ENCODE measurements around the gene EPB41L1. TPM values are rescaled to one million over a fixed set of nuclear protein-coding genes. Genes with fewer than 3 reads are reported as not detected.

Gene EPB41L1
- total RNA-seq, 4 donors from 2014 or later, result 27.7 to 53.8 (median 34.4) TPM

DNA sequence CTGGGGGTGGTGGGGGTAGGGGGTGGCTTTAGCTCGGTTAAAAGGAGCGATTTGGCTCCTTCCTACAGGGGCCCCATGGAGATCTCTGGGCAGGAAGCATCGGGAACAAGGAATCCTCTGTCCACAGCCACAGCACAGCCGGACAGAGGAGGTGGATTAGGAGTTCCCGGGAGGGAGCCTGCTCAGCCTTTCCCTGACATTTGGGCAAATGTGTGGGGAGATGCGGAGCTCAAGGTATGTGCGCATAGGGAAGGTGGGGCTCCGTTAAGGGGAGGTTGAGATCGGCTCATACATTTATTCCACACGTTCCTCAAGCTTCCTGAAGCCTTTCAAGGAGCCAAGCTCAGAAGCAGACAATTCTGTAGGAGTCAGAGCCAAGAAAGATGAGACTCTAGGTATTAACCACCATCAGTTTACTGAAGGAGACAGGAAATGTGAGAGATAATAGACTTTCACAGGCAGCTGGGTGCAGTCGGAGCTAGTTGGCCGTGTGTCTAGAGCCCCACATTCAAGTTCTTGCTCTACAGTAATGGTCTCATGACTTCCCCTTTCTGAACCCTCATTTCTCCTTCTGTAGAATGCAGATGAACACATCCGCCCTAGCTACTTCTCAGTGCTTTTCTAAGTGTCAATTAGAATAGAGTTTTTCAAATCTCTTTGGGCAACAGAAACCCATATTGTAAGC, 40.8 kb upstream of the EPB41L1 start:
- DNase-seq (ENCODE audit: extremely low spot score), result no peak
- no peak overlapping the region for H3K27ac ChIP-seq (replicated peaks in 1 of 4)
- peaks cover 0 to 4% (median 0%) of the 10 kb centered on the region in 4 donors for H3K27me3 ChIP-seq
- H3K4me1 ChIP-seq, result peaks cover 0 to 5% (median 0%) of the 10 kb centered on the region in 4 donors
- no peaks in the 10 kb centered on the region for H3K9me3 ChIP-seq
- TF ChIP-seq EP300 (IDR thresholded peaks at IDR 0.05) (no peak), POLR2A (IDR thresholded peaks at IDR 0.05; ENCODE audit: low read depth) (no peak)
- no peaks in the 10 kb centered on the region for H3K36me3 ChIP-seq
- intact Hi-C loops (cut with DNase I), result no loop called here
- 53% methylated on average over 12 of the region's 13 CpGs for WGBS
- H3K4me3 ChIP-seq, result no peak overlapping the region

DNA sequence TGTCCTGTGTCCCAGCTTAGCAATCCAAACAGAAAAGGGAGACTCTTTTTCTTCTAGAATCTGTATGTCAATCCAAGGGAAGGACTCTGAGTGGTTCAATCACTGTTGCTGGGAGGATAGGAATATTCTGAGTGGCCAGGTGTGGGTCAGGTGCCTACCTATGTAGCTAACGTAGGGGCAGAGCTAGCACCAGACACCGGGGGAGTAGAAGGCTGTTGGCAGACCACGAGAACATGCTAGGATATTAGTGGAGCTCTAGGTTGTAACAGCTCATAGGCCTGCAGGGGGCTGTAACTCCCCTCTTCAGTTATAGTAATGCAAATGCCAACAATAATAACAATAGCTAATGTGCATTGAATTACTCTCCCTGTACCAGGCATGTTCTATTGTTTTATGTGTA, 39.8 kb upstream of the EPB41L1 start:
- TF ChIP-seq CTCF (IDR thresholded peaks at IDR 0.05), result no peak
- TF ChIP-seq EP300 (IDR thresholded peaks at IDR 0.05), result no peak
- TF ChIP-seq POLR2A (IDR thresholded peaks at IDR 0.05; ENCODE audit: low read depth), result no peak
- H3K4me1 ChIP-seq, result peaks cover 0 to 5% (median 0%) of the 10 kb centered on the region in 4 donors
- WGBS, result 73% methylated on average over 3 of the region's 3 CpGs
- intact Hi-C loops (cut with DNase I), result no loop called here
- peaks cover 0 to 4% (median 0%) of the 10 kb centered on the region in 4 donors for H3K27me3 ChIP-seq
- H3K9me3 ChIP-seq, result no peaks in the 10 kb centered on the region
- H3K27ac ChIP-seq (replicated peaks in 1 of 4), result no peak overlapping the region
- no peak overlapping the region for H3K4me3 ChIP-seq
- H3K36me3 ChIP-seq, result no peaks in the 10 kb centered on the region
- DNase-seq (ENCODE audit: extremely low spot score), result no peak

DNA sequence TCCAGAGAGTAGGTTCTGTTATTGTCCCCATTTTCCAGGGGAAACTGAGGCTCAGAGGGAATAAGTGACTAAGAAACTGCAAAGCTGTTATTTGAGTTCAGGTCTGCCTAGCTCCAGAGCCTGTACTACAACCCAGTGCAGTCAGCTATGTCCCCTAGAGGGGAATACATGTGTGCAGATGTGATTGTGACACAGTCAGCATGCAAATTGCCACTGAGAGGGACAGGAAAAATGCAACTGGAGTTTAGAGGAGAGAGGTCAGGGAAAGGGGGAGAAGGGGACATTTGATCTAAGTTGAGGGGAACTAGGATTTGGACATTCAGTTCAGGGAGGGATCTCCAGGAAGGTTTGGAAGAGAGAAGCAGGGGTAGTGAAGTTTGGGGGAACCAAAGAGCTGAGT, 38.6 kb upstream of the EPB41L1 start:
- Histone ChIP-seq H3K27me3 (peaks cover 0 to 4% (median 0%) of the 10 kb centered on the region in 4 donors), H3K36me3 (no peaks in the 10 kb centered on the region), H3K9me3 (no peaks in the 10 kb centered on the region), H3K27ac (replicated peaks in 1 of 4) (no peak overlapping the region), H3K4me3 (no peak overlapping the region), H3K4me1 (peaks cover 0 to 5% (median 0%) of the 10 kb centered on the region in 4 donors)
- DNase-seq (ENCODE audit: extremely low spot score), result no peak
- TF ChIP-seq POLR2A (IDR thresholded peaks at IDR 0.05; ENCODE audit: low read depth) (no peak), POLR2AphosphoS5 (IDR thresholded peaks at IDR 0.05) (no peak), CTCF (IDR thresholded peaks at IDR 0.05) (no peak), EP300 (IDR thresholded peaks at IDR 0.05) (no peak)
- intact Hi-C loops (cut with DNase I), result no loop called here

DNA sequence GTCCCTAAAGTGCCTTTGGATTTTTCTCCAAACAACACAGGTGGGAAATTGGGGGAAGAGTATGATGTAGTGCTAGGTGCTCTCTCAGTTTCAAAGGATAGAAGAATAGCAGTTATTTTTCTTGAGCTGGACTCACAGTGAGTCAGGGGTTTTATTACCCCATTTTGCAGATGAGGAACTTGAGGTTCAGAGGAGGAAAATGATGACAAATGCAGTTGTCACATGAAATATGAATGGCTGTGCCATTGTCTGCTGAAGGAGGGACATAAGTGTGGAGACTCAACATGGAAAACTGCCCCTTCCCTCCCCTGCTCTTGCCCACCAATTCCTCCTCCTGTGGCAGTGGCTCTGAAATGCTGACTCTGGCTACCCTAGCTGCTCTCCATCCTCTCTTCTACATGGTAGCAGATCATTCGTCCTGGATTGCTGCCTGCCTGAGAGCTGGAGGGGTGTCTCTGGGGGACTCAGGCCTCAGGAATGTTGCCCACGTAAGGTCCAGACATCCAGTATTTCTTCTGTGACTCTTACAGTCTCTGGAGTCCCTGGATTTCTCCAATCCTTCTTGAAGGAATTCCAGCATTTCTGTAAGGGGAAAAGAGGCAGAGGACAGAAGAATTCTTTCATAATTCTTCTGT, 37.6 kb upstream of the EPB41L1 start:
- 89% methylated on average over 1 of the region's 2 CpGs for WGBS

GRCh38 chr20:36117638-36118037, 36.9 kb upstream of the EPB41L1 start:
- intact Hi-C loops (cut with DNase I), result no loop called here
- H3K27me3 ChIP-seq, result peaks cover 0 to 4% (median 0%) of the 10 kb centered on the region in 4 donors
- no peak for DNase-seq (ENCODE audit: extremely low spot score)
- H3K9me3 ChIP-seq, result no peaks in the 10 kb centered on the region
- TF ChIP-seq CTCF (IDR thresholded peaks at IDR 0.05) (no peak), POLR2AphosphoS5 (IDR thresholded peaks at IDR 0.05) (no peak), EP300 (IDR thresholded peaks at IDR 0.05) (no peak), POLR2A (IDR thresholded peaks at IDR 0.05; ENCODE audit: low read depth) (no peak)
- H3K4me1 ChIP-seq, result peaks cover 0 to 5% (median 0%) of the 10 kb centered on the region in 4 donors
- no peak overlapping the region for H3K4me3 ChIP-seq
- H3K27ac ChIP-seq (replicated peaks in 1 of 4), result no peak overlapping the region
- H3K36me3 ChIP-seq, result no peaks in the 10 kb centered on the region

More for the DNA sequence above, 37.6 kb upstream of the EPB41L1 start:
- DNase-seq (ENCODE audit: extremely low spot score), result no peak
- Histone ChIP-seq H3K36me3 (no peaks in the 10 kb centered on the region), H3K4me1 (peaks cover 0 to 5% (median 0%) of the 10 kb centered on the region in 4 donors), H3K27me3 (peaks cover 0 to 4% (median 0%) of the 10 kb centered on the region in 4 donors), H3K9me3 (no peaks in the 10 kb centered on the region), H3K4me3 (no peak overlapping the region), H3K27ac (replicated peaks in 1 of 4) (no peak overlapping the region)
- TF ChIP-seq POLR2AphosphoS5 (IDR thresholded peaks at IDR 0.05) (no peak), EP300 (IDR thresholded peaks at IDR 0.05) (no peak), POLR2A (IDR thresholded peaks at IDR 0.05; ENCODE audit: low read depth) (no peak)
- intact Hi-C loops (cut with DNase I), result no loop called here

All from esophagus muscularis mucosa (tissue), 4 donors.